ENCODE measurements around the gene TRAF1. TPM values are rescaled to one million over a fixed set of nuclear protein-coding genes. Genes with fewer than 3 reads are reported as not detected.

TRAF1 gene
- total RNA-seq, 4 donors from 2014 or later = 2.5 to 5.7 (median 2.8) TPM

DNA sequence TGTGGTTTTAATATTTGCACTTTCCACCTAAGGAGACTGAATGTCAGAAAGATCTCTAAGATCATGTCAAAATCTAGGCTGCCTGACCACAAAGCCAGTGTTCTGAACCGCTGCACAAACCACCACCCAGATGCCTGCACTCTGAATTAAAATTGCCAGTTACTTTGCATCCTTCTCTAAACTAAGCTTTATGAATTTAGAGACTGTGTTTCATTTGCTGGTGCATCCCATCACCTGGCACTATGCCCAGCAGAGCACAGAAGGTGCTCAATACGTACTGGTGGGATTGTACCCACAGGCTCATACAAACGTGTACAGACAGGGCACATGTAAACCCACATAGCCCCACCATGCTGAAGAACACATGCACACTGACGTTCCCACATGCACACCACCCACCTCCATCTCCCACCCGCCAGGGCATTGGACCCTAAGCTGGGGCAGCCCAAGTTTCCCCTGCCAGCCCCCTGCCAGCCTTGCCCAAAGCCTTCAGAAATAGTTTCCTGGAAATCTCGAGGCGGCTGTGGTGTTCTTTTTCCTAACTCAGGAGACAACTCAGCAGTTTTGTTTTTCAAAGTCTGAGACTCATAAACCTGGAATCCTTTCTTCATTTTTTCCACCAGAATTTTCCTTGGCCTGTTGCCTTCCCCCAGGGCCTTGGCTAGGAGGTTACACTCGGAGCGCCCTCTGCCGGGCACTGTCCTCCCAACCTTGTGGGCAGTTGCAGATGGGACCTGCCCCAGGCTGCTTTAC is 9.6 kb upstream of the TRAF1 start:
- H3K4me1 ChIP-seq = peaks cover 24 to 85% (median 59%) of the 10 kb centered on the region in 3 donors
- H3K4me3 ChIP-seq = peak overlapping the region in 2 of 4 donors; percentile 18 to 44
- intact Hi-C loops (cut with DNase I) = loop anchor here (5.0 kb wide), 2 partner anchors 59 to 179 kb away; partner anchors contain the start of gene PHF19
- TF ChIP-seq, protein P1, sequence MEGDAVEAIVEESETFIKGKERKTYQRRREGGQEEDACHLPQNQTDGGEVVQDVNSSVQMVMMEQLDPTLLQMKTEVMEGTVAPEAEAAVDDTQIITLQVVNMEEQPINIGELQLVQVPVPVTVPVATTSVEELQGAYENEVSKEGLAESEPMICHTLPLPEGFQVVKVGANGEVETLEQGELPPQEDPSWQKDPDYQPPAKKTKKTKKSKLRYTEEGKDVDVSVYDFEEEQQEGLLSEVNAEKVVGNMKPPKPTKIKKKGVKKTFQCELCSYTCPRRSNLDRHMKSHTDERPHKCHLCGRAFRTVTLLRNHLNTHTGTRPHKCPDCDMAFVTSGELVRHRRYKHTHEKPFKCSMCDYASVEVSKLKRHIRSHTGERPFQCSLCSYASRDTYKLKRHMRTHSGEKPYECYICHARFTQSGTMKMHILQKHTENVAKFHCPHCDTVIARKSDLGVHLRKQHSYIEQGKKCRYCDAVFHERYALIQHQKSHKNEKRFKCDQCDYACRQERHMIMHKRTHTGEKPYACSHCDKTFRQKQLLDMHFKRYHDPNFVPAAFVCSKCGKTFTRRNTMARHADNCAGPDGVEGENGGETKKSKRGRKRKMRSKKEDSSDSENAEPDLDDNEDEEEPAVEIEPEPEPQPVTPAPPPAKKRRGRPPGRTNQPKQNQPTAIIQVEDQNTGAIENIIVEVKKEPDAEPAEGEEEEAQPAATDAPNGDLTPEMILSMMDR (IDR thresholded peaks at IDR 0.05) = peak; percentile 89 to 95 (median 91)
- TF ChIP-seq POLR2A (IDR thresholded peaks at IDR 0.05) = no peak
- no peaks in the 10 kb centered on the region for H3K36me3 ChIP-seq
- peak overlapping the region; percentile 72 to 95 (median 92) for H3K27ac ChIP-seq
- 1 to 2% methylated on average over 7 to 9 of the region's 10 CpGs for WGBS, 2 donors
- H3K27me3 ChIP-seq = no peaks in the 10 kb centered on the region
- H3K9me3 ChIP-seq = no peaks in the 10 kb centered on the region
- DNase-seq = peak; percentile 45

DNA sequence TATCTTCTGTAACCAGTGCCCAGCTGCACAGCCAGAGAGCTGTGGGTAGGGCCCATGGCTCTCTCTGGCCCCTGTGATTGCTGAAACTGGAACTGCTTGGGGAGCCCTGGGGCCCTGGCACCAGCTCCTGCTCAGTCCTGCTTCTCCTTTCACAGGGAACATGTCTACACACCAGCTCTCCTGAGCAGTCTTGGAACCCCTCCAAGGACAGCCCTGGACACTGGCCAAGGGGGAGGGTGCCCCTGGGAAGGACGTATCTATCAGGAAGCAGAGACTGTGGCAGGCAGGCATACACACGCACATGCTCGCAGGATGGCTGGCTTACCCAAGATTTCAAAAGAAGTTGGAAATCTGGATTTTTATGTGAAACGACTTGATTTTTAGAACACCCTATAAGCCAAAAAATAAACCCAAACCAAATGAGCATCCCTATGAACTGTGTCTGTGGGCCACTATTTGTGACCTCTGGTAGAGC is 8.8 kb upstream of the TRAF1 start:
- TF ChIP-seq POLR2A (IDR thresholded peaks at IDR 0.05) = peak in 1 of 4 donors; percentile 20
- TF ChIP-seq, protein P1 (IDR thresholded peaks at IDR 0.05) = no peak
- no peaks in the 10 kb centered on the region for H3K27me3 ChIP-seq
- H3K27ac ChIP-seq = peak overlapping the region; percentile 72 to 95 (median 92)
- peak; percentile 39 for DNase-seq
- intact Hi-C loops (cut with DNase I) = loop anchor here (5.0 kb wide), 2 partner anchors 58 to 178 kb away; partner anchors contain the start of gene PHF19
- 4% methylated on average over 3 of the region's 4 CpGs for WGBS, 2 donors
- peak overlapping the region in 1 of 4 donors; percentile 44 for H3K4me3 ChIP-seq
- H3K36me3 ChIP-seq = no peaks in the 10 kb centered on the region
- peaks cover 24 to 85% (median 56%) of the 10 kb centered on the region in 3 donors for H3K4me1 ChIP-seq
- H3K9me3 ChIP-seq = no peaks in the 10 kb centered on the region

DNA sequence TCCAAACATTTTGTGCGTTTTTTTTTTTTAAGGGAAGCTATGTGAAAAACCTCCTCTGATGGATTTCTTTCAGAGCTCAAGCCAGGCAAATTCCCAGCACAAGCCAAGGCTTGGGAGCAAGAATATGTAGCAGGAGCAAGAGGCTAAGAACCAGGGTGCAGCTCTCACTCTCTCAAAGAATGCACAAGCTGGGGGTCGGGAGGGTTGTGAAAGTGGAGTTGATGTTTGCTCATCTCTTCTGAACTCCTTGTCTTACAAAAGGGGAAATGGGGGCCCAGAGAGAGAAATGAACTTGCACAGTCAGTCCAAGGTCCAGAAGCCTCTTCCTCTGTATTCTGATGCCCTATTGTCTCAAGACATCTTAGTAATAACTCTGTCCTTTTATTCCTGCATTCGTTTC is 7.7 kb upstream of the TRAF1 start:
- Histone ChIP-seq H3K4me1 (peaks cover 28 to 87% (median 65%) of the 10 kb centered on the region in 3 donors), H3K9me3 (no peaks in the 10 kb centered on the region), H3K27me3 (no peaks in the 10 kb centered on the region), H3K4me3 (no peak overlapping the region), H3K36me3 (no peaks in the 10 kb centered on the region), H3K27ac (peak overlapping the region; percentile 72 to 95 (median 92))
- intact Hi-C loops (cut with DNase I) = no loop called here
- no peak for TF ChIP-seq POLR2A (IDR thresholded peaks at IDR 0.05)
- TF ChIP-seq, protein P1 (IDR thresholded peaks at IDR 0.05) = no peak
- 9 to 40% methylated on average over 2 of the region's 3 CpGs for WGBS, 2 donors
- no peak for DNase-seq

DNA sequence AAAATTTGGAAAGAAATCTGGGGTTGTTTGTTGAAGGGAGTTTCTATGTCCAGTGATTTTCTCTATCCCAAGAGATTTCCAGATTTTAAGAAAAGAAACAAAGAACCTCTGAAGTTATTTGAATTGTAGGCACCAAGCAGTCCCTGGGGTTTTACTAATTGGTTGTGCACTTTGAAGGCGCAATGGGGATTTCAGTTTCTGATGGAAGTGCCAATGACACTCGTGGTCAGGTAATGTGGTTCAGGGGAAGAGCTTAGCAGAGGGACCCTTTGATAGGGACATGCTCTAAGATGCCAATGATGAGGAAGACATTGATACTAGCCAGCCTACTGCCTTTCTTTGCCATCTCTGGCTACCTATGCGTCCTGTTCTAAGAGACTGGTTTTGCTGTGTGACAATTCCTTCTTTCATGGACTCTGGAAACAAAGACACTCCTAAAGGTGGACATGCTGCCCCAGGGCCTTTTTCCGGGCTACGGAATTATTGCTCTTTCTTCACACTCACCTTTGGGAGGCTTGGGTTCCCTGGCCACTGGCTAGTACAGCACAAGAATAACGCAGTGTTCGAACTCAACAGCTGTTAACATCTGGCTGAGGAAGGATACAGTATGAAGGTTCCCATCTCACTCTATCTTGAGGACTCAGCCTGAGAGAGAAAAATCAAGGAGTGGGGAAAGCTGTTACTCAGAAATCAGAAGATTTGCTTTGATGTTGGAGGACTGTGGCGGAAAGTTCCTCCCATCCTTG is 6.9 kb upstream of the TRAF1 start:
- WGBS, 2 donors = 79 to 89% methylated on average over 8 of the region's 8 CpGs
- TF ChIP-seq, protein P1 (IDR thresholded peaks at IDR 0.05) = no peak
- no peak for TF ChIP-seq POLR2A (IDR thresholded peaks at IDR 0.05)
- Histone ChIP-seq H3K9me3 (no peaks in the 10 kb centered on the region), H3K4me3 (no peak overlapping the region), H3K4me1 (peaks cover 31 to 94% (median 67%) of the 10 kb centered on the region in 3 donors), H3K27ac (peak overlapping the region in 3 of 4 donors; percentile 91 to 95 (median 94)), H3K36me3 (no peaks in the 10 kb centered on the region), H3K27me3 (no peaks in the 10 kb centered on the region)
- intact Hi-C loops (cut with DNase I) = no loop called here
- DNase-seq = no peak

All from esophagus squamous epithelium (tissue), 5 donors.